GM21528 (cell line): ENCODE results near the gene HS3ST3B1.

Source experiments
- ATAC-seq: cut with Tn5 transposase; IDR thresholded peaks from one replicate; pipeline ENCODE4 v1.9.1; 2021; ENCODE audit warnings: mild to moderate bottlenecking, moderate library complexity; ENCODE audit not compliant: unreplicated experiment, low FRiP score

Gene HS3ST3B1

DNA sequence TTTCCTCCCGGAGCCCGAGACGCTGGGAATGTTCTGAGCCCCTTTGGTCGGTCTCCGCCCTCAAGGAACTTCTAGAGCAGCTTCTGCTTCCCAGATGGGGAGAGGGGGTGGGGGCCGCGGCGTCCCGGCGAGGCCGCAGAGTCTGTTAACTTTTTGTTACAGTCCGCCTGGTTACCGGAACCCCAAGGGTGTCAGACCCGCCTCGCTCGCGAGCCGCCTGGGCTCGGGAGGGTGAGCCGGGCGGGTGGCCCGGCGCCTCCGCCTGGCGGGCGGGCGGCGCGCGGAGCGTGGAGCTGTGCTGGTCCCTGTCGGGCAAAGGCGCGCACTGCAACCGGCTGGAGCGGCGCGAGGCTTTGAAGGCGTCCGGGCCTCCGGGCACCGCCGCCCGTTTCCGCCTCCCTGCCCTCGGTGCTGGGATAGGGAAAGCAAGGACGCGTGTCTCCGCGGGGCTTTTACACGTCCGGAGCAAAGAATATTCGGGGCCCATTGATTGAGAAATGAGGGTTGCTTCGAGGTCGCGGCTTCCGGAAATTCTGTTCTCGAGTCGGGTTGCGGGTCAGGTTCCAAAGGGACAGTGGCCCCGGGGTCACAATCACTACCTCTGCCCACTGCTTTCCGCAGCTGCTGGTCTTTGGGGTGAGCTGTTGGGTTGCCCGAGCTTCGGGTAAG lies 1.7 kb downstream of the HS3ST3B1 start:
- ATAC-seq = peak; percentile 52

DNA sequence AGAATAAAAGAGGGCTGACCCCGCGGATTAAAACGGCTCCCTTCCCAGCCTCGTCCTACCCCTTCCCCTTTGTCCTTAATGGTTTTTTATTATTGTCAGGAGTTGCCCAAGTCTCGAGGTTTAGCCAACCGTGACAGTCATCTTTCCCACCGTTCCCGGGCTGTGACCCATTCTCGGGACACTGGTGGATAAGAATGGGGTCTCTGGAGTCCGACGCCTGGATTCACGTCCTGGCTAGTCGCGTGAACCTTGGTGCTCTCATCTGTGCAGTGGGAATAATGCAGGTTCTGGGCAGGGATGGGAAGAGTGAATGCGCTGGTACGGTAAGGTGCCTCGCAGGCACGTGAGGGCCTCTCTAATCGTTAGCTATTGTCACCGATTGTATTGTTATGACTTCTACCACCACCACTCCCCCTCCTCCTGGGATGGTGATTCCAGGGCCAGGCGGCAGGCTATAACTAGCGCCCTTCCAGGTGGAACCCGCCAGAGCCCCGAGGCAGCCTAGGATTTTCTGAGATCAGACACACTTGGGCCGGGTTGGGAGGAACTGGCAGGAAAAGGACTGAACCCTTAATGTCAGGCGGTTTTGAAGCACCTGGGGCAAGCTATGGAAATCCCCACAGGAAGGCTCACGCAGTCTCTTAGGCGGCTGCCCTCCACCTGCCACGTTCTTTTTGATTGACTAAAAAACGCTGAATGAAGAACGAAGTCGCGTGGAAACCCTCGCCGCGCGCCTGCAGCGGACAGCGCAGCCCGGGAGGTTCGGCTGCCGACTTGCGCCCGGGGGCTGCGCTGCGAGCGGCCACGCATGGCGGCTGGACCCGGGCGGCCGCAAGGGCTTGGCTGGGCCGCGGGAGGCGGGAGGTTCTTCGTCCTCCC lies 2.7 kb downstream of the HS3ST3B1 start:
- ATAC-seq = no peak

DNA sequence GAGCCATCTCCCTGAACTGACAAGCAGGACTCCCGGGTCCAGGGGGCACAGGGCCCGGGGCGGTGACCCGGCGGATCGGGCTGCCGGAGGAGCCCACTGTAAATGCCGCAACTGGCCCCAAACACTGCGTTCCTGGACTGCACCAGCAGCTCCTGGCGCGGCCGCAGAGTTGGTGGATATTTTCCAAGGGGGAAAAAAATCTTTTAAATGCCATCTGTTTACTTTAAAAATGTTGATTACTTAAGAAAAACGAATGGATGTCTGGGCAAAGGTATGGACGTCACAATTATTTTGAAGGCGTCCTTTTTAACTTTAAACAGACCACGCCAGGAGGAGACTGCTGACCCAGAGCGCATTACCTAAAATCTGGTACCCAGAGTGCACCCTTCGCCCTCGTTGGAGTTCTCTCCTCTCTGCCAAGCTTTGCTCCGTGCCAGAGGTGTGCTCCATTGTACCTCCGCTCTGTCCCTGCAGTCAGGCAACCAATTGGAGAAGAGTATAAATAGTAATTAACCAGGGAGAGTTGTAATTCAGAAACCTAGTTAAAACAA lies 3.4 kb downstream of the HS3ST3B1 start:
- no peak for ATAC-seq

DNA sequence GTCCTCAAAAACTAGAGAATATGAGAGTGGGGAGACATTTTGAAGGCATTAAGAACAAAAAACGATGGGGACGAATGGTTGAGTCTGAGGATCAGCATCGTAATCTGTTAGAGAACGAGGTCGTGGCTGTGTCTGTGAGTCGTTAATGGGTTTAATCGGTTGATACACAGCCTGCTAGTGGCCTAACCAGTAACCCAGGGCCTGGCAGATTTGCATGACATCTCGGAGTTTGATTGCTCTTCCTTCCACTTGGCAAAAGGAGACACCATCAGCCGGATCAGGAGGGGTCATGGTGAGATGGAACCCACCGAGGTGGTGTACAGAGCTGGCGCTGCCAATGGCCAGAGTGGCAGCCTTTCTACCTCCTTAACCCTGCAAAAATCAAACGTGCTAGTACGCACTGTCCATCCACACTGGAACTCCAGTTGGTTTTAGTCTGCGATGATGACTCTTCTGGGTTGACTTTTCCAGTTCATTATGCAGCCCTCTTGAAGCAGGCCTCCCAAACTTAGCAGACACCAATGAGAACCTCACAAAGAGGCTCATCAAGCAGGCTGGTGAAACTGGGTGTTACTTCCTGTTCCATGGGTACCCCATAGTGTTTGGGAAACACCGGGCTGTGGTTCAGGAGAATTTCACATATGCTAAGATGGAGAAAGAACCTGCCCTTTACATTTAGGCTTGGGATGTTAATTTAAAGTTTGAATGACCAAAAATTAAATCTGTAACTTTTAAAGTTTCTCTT lies 4.1 kb downstream of the HS3ST3B1 start:
- ATAC-seq = no peak

DNA sequence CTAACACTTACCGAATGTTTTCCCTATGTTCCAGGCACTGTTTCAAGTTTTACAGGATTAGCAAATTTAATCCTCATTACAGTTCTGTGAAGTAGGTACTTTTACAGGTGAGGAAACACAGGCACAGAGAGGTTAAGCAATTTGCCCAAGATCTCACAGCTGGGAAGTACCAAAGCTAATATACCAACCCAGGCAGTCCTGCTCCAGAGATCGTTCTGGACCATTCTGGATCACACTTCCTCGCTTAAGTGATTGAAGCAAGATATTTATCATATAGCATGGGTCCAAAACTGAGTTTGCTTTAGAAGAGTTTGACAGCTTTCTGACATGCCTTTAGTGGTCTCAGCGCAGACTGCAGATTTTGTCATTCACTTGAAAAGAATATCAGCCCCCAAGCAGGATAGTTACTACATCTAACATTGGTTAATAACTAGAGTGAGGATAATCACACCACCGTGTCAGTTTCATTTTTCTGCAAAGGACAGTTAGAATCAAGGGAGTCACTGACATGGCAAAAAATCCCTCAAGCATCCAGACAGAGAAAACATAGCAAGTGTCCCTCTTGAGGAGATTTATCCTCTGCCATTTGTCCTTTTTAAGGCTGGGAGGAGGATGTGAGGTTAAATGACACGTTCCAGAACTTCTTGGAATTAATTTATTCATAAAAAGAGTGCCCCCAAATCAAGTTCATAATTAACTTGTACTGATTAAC lies 5.1 kb downstream of the HS3ST3B1 start:
- ATAC-seq = no peak

DNA sequence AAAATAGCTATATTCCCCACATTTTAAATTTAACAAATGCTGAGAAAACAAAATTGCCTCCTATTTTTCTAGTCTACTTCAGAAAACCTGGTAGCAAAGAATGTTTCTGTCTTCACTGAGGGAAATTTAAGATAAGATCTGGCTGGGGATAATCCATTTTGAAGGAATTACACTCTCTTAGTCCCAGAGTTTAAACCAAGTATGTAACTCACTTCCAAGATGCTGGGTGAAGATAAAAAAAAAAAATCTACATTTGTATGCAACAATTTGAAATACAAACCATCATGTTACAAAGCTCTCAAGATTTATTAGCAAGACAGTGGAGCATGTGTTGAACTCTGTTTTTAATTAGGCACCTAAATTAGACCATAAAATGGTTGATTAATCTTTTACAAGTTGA lies 5.7 kb downstream of the HS3ST3B1 start:
- ATAC-seq = no peak

DNA sequence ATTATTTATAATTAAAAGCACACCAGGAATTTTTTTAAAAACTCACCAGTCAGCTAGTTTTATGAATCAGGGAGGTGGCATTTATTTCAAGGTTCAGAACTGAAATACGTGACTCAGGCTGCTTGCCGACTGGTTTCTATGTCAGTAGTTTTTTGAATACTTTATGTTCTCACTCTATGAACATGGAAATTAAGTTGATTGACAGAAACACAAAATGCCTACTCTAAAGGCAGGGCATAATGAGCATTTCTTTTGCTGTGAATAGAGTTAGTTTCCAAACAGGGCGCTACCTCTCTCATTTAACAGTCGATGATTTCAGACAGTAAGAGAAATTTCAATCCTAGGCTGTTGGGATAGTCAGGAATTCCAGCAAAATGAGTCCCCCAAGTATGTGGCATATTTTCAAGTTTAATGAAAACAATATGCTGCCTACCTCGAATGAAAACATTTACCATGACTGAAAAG lies 6.7 kb downstream of the HS3ST3B1 start:
- ATAC-seq = no peak

DNA sequence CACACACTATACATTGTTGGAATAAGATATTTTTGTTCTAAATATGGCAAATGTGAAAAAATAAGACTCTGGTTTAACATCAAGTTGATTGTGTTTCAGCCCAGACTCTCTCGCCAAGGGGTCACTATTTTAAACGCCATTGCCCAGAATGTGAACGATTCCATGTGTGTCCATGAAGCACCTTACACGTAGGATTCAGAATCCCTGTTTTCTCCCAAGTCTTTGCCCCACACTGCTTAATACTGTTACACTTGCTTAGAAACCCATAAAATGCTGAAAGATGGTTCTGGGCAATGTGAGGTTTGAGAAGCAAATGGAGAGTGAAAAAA lies 7.7 kb downstream of the HS3ST3B1 start:
- ATAC-seq = no peak

DNA sequence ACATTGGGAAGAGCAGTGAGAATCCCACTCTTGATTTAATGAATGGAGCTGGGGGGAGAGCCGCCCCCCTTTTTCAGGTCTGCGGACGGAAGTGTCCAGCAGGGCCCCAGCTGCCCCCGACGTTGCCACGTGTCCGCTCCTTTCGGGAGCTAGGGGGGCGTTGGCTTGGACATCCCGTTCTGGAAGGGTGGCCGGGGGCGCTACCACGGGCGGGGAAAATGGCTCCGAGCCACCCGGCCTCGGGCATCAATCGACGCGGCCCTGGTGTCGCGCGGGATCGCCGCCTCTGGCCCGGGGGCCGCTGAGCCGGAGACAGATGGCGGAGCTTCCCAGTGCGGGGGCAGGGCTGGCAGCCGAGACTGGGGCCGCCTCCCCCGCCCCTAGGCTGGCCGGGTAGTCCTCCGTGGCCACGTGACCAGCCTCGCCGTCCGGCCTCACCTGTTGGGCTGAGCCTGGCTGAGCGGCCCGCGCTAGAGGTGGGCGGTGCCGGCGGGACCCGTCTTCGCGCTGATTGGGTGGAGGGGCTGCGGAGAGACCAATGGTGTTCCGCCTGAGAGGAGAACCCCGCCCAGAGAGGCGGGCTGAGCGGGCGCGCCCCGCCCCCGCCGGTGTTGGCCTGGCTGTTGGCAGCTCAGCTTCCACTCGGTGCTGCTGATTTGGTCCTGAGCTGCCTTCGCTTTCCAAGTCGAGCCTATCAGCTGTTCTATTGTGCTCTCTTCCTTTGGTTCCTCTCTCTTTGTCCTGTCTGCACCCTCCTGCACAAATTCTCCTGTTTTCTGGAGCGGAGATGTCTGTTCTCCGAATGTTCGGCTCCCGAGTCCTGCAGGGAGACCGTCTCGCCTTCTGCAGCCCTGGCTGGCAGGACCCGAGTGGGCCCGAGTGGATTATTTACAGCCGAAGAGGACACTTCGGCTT lies 8.3 kb downstream of the HS3ST3B1 start:
- ATAC-seq = peak; percentile 84

DNA sequence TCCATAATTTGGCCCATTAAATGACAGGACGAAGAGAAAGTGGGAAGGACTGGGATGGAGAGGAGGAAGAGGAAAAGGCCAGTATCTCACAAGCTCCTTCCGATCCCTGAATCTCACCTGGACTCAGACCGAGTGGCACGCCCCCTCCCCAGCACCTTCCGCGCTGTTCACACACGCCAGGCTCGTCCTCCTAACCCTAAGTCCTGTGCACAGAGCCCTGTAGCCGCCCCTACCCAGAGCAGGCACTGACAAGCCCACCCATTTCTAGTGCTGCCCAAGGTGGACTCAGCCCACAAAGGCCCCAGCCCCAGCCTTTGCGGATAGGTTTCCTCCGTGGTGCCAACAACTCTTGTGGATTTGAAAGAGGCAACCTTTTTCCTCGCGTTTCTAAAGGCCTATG lies 9.2 kb downstream of the HS3ST3B1 start:
- ATAC-seq = no peak

DNA sequence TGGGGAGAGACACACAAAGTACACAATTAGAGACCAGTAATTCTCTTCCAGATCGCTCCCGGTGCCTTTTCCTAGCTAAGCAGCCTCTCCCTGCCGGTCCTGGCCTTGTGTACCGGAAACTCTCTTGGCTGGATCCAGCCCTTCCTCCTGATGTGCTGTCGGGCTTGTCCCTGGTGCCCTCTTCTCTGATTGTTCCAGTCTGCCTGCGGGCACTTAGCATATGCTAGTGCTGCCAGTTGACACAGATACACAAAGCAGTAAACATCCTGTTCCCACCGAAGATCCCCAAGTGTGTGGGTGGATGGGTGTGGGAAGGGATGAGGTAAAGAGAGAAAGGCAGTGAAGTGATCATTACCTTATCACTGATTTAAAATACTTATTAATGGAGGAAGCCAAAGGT lies 9.7 kb downstream of the HS3ST3B1 start:
- no peak for ATAC-seq

DNA sequence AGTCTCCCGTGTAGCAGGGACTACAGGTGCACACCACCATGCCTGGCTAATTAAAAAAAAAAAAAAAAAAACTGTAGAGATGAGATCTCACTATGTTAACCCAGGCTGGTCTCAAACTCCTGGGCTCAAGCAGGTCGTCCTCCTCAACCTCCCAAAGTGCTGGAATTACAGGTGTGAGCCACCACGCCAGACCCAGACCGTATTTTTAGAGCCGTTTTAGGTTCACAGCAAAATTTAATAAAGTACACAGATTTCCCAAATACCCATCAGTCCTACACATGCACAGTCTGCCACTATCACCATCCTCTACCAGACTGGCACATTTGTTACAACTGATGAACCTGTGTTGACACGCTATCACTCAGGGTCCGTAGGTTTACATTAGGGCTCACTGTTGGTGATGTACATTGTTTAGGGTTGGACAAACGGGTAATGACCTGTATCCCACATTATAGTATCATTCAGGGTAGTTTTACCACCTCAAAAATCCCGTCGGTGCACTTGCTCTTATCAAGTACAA lies 10.4 kb downstream of the HS3ST3B1 start:
- ATAC-seq = no peak

DNA sequence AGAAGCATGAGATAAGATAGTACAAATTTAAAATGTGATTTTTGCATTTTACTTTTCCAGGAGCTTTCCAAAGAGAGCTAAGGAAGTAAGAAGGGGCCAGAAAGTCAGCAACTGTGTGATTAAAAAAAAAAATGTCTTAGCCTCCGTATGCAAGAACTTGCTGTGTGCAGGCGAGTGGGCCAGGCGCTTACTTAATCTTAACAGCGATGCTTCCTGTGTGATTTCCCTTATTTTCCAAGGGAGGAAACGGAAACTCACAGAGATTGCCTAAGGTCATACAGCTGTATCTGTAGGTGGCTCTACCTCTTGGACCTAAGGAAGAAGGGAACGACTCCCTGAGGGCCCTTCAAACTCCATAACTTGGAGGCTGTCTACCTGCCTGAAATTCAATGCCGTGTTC lies 11.1 kb downstream of the HS3ST3B1 start:
- no peak for ATAC-seq

DNA sequence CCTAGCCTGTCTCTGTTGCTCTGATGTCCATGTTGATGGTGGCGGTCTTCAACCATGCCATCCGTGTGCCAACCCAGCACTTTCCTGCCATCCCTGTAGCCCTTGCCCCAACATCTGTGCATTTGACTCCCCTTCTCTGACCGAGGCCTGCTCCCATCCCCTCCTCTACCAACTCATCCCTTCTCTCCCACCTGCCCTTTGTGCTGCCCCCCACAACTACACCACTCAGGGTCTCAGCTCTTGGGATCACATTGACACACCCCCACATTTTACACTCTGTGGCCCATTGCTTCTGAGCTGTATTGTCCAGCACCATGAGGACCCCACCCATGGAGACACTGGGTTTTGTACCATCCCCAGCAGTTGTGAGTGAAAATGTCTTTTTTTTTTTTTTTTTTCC lies 11.6 kb downstream of the HS3ST3B1 start:
- ATAC-seq = no peak

DNA sequence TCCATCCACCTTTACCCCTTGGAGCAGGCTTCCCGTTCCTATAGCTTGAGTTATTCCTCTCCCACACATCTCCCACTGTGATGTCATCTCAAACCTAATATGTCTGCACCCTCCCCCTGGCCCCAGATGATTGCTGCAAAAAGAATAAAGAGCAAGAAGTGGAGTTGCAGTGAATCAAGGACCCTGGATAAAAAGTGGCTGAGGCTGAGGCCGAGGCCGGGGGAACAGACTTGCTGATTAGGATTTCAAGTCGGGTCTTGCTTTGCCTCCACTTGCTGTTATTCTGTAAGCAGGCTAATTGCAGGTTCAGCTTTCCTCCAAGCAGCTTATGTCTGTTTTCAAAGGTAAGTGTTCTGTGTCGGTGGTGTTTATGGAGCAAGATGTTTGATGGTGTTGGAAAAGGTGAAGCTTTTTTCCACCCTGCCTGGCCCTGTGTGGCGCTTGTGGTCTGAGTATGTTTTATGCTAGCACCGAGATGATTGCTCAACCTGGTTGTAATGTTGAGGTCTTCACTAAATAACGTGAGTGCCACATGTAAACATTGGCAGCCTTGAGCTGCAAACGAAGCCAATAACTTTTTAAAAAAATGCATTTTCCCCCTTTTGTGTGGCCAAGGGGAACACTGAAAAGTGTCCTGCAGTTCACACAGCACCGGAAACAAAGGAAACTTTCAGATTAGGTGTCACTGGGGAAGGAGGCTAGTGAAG lies 15.4 kb downstream of the HS3ST3B1 start:
- no peak for ATAC-seq

DNA sequence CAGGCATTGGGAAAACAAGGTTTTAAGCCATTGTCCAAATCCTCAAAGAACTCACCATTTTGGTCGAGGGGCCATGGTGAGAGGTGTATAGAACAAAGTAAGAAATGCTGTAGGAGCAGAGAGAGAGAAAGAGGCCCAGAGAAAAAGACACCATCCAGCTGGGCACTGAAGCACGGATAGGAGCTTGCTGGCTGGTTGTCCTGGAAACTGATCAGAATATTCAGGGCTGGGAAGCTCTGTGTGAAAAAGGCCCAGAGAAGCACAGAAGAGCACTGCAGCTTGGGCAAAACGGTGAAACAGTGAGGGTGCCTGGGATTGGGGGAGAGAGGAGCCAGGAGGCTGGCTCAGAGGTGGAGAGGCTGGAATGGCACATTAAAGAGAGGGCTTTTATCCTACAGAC lies 16.5 kb downstream of the HS3ST3B1 start:
- no peak for ATAC-seq

DNA sequence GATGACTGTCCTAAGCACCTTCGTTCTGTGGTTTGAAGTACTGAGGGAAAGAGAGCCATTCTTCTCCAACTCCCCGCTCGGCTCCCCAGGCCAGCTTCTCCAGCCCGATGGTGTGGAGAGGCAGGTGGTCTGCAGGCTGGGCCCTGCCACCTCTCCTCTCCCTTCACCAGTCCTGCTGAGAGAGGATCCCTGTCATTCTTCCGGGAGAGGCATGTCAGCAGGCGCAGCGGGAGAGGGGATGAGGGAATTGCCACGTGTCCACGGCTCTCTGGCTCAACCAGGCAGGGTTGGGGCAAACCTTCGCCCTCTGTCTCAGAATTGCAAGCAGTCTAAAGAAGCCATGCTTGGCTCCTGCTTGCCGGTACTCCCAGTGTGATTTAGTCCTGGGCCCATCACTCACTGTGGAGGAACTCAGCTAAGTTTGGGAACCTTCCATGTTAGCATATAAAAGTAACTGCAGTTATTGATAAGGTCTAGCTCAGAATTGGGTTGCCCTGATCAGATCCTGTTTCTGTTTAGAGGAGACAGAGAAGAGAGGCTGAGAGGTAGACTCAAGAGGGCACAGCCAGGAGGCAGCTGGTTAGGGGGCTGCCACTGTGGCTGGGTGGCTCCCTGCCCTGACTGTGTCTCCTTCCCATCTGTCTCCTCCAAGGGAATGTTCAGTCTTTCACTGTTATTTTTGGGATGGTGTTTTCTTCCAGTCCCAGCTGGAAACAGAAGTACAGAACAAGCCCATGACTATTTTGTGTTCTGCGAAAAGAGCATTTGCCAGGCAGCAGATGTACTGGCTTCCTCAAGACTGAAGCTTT lies 17.4 kb downstream of the HS3ST3B1 start:
- no peak for ATAC-seq

DNA sequence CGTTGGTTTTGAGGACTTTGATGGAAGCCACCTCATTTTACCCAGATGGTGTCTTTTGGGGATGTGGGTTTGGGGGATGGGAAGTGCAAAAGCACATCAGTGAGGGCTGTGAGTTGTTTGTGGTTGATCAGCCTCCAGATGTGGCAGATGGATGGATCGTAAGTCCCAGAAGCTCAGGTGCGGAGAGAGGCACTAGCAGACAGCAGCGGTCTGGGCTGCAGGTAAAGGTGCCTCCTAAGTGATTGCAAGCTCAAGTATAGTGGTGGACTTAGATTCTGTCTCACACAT lies 18.0 kb downstream of the HS3ST3B1 start:
- no peak for ATAC-seq
